Measurements from ENCODE around the gene LTB4R2.

- no peak for TF ChIP-seq EZH2 (IDR thresholded peaks at IDR 0.05; ENCODE audit: borderline replicate concordance, insufficient read depth, low read depth, low read length, poor library complexity, severe bottlenecking)
- TF ChIP-seq CTCF (IDR thresholded peaks at IDR 0.05): no peak
Measured at GRCh38 chr14:24315807-24316596, 6.1 kb downstream of the LTB4R2 start.

Measured in B cell (primary cell).